GM18499 (cell line): ENCODE results near the gene RPL22.

Experiments
- ATAC-seq: cut with Tn5 transposase; IDR thresholded peaks from one replicate; pipeline ENCODE4 v1.9.1; 2021; ENCODE audit warnings: moderate number of reproducible peaks; ENCODE audit not compliant: insufficient read depth, unreplicated experiment

RPL22 gene

DNA sequence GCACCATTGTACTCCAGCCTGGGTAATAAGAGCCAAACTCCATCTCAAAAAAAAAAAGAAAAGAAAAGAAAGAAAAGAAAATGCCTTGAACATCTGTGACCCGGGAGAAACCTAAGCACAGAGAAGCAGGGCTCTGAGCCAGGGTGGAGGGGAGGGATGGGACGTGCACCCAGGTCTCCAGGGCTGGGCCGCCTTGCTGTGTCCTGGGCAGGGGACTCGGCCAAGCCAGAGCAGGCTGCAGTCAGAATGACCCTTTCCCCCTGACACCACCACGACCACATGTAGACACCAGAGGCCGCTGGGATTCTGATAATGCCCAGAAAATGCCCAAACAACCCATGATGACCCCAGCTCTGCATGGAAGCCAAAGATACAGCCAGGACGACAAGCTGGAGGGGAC is 37.1 kb downstream of the RPL22 start:
- no peak for ATAC-seq

DNA sequence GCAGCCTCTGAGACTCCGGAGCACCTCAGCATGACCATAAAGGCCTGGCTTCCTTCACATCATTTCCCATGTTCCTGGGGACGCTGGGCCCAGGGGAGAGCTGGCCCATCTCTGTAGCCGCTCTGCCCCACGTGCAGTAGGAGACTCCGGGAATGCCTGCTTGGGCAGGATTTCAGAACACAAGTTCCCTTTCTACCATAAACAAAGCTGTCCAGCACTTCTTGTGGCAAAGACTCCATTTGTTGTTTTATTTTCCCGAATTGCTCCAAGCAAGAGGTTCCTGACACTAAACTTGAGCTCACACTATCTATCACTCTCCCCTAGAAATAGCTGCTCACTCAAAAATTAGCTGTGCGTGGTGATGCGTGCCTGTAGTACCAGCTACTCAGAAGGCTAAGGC is 41.2 kb downstream of the RPL22 start:
- no peak for ATAC-seq

DNA sequence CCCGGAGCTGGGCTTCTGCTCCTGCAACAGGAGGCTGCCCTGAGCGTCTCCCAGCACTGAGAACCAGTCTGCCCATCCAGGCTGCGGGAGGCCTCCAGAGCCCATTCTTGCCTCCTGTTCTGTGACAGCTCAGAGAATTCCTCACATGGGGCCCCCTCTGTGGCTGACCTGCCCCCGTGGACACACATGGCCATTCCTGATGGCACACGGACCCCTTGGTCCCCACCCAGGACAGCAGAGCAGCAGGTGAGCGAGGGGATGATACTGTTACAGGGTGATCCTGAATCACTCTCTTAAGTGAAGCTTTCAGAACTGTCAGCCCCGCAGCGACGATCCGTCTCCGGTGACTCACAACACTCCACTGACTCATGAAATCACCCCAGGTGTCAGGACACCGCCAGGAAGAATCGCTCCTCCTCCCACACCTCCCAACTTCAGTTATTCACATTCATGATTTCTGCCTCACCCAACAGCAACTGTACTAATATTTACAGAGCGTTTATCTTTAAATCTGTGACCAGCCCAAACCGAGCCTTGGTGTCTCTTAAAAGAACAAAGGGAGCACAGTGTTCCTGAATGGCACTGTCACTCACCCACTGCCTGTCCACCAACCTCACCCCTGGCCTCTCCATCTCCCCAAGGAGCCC is 41.7 kb downstream of the RPL22 start:
- ATAC-seq: no peak

DNA sequence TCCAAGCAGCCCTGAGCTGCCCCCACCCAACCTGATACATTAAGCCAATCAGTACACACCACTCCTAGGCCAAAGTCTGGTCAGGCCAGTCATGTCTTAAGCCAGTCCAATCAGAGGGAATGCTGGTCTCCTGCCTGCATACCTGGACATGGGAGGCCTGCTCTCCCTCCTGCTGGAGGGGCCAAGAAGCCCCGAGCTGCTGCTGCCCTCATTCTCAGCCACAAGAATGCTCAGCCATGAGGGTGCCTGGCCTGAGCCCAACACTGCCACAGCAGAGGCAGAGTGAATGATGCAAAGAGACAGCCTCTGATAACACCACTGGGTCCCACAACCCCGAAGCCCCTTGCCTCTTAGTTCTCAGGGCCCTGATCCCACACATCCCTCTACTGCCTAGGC is 42.3 kb downstream of the RPL22 start:
- ATAC-seq: no peak

DNA sequence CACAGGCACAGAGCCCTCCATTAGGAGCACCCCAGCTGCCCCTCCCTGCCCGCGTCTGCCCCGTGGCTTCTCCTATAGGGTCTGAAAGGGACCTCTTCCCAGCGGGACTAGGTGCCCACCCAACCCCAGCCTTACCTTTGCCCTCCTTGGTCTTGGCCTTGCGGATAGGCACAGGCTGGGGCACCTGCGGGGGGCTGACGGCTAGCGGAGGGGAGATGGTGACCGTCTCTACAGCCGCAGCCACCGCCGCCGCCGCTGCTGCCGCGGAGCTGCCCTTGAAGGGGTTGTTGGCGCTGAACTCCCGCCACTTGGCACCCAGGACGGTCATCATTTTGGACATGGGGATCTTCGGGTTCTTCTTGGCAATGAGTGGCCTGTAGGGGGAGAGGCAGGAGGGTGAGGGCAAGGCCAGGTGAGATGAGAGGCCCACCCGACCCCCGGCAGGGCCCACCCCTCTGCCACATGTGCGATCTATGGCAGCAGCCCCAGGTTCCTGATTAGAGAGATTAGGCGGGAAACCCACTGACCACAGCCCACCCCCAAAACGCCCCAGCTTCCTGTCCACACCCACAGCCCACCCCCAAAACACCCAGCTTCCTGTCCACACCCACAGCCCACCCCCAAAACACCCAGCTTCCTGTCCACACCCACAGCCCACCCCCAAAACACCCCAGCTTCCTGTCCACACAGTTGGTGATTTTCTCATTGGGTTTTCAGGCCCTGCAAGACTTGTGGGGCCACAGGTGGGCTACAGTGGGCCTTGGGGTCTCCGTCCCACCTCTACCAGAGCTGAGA is 44.7 kb downstream of the RPL22 start:
- ATAC-seq: no peak

DNA sequence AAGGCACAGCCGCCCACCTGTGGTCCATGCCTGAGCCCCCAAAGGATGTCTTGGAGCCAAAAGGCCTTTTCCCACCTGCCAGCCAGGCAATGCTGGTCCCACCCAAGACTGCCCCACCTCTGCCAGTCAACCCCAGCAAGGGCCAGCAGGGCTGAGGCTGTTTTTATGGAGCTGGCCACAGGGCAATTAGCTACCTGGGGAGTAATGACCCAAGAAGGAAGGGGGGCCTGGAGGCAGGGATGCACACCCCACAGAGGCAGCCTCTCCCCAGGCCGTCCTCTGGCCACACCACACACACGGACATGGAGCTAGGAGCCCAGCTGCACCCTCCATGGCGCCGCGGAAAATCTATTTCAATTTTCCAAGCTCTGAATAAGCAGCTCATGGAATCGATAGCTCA is 46.5 kb downstream of the RPL22 start:
- no peak for ATAC-seq

DNA sequence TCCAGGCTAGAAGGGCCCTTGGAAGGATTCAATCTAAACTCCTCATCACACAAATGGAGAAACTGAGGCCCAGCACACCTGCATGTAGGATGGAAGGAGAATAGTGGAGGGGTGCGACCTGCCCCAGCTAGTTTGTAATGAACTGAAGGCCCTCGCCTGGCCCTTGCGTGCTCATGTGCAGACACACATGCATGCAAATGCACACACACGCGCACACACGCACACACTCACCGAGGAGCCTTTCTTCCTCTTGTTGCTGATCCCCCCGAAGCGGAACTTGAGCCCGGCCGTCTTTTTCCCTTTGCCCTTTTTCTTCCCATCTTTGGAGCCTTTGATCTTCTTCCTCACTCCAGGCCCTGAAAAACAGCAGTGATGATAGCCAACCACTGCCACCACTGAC is 47.2 kb downstream of the RPL22 start:
- no peak for ATAC-seq

DNA sequence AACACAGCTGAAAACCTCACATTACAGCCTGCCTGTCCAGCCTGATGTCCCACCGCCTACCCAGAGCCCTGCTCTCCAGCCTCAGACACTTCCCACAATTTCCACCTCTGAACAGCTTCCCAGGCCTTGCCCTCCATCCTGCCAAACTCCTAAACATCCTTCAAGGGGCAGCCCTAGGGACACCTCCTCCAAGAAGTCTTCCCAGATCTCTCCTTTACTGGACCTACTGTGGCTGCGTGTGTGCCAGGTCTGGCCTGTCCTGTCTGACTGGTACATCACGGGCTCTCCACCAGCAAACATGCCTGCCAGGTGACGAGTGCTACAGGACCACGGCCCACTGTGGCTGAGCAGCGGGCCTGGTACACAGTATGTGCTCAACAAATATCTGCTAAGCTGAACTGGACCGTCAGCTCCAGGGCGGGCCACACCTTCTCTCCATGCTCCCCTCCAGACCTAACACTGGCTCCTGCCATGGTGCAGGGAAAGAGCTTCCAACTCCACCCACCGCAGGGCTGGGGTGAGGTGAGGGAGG is 48.0 kb downstream of the RPL22 start:
- no peak for ATAC-seq

DNA sequence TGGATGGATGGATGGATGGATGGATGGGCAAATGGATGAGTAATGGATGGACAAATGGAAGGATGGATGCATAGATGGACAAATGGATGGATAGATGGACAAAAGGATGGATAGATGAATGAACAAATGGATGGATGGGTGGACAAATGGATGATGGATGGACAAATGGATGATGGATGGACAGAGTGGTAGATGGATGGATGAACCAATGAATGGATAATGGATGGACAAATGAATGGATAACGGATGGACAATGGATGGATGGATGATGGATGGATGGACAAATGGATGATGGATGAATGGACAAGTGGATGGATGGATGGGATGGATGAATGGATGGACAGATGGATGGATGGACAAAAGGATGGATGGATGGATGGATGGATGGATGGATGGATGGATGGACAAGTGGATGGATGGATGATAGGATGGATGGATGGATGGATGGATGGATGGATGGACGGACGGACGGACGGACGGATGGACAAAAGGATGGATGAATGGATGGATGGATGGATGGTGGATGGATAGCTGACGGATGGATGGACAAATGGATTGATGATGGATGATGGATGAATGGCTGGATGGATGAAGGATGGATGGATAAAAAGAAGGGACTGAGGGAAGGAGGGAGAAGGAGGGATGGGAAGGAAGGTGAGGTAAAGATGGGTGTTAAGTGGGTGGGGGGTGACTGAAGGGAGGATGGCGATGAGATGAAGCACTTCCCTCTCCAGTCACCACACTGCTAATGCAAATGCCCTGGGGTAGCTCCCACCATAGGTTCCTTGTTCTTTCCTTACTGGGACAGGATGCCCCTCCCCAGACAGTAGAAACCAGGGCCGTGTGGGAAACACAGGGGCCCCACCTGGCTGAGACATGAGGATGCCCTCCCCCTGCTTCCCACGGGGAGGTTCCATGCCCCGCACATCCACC is 49.1 kb downstream of the RPL22 start:
- ATAC-seq: no peak

DNA sequence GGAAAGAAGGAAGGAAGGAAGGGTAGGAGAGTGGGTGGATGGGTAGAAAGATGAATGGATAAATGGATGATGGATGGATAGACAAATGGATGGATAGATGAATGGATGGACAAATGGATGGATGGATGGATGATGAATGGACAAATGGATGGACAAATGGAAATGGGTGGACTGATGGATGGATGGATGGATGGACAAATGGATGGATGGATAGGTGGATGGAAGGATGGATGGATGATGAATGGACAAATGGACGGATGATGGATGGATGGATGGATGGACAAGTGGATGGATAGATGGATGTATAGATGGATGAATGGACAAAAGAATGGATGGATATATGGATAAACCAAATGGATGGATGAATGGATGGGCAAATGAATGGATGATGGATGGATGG is 49.8 kb downstream of the RPL22 start:
- ATAC-seq: no peak

DNA sequence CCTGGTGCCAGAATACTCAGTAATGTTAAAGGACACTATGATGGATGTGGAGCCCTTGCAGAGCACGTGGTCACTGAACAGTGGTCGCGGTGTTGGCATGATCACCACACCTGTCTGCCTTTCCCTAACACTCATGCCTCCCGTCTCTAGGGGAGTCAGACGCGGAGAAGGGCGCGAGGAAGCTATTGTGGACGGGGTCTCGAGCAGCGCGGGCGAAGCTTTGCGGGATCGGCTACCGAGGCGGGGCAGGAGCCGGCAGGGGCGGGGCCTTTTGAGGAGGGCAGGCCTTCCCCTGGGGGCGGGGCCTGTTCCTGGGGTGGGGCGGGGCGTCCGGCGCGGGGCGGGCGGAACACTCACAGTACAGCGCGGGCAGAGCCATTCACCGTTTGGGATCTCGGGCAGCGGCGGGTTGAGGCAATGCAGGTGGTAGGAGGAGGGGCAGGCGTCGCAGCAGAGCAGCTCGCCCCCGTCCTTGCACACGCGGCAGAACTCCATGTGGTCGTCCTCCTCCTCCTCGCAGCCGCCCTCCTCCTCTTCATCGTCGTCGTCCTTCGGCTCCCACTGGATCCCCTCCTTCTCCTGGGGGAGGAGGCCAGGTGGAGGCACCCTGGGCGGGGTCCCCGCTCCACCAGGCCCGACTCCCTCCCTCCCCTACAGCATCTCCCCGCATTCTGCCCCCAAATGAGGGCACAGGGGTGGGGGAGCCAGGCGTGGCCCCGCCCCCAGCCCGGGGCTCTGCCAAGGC is 50.7 kb downstream of the RPL22 start:
- ATAC-seq: no peak

DNA sequence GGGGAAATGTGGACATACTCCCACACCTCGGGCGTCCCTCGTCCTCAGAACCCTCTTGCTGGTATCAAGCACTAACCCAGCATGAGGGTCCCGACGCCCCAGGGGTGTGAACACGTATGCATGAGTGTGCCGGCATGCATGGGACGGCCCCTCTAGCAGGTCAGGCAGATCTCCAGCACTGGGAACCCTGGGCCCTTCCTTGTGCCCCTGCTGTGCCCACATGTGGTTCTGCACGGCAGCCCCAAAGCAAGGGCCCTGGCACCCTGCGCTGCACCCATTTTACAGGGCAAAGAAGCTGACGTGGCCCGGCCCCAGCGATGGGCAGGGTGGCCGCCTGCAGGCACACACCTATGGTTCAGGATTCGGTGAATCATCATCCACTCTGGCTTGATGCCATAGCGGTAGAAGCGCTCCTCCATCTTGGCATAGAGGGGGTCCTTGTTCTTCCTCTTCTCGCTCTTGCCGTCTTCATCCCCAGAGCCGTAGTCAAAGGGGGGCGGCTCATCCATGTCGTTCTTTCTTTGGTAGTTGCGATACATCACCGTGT is 53.5 kb downstream of the RPL22 start:
- ATAC-seq: no peak

DNA sequence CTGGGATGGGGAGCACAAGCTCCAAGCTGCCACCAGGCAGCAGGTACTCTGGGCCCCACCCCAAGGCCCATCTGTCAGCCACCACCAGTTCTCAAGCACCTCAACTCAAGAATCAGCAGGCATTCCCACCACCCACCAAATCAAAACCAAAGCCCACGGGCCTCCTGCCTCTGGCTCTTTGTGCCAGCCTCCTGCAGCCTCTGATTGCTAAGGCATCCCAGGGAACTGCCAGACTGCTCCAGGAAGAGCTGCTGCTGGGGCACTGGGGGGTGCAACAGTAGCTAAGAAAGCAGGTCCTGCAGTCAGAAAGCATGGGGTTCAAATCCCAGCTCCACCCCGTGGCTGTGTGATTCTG is 54.0 kb downstream of the RPL22 start:
- no peak for ATAC-seq

DNA sequence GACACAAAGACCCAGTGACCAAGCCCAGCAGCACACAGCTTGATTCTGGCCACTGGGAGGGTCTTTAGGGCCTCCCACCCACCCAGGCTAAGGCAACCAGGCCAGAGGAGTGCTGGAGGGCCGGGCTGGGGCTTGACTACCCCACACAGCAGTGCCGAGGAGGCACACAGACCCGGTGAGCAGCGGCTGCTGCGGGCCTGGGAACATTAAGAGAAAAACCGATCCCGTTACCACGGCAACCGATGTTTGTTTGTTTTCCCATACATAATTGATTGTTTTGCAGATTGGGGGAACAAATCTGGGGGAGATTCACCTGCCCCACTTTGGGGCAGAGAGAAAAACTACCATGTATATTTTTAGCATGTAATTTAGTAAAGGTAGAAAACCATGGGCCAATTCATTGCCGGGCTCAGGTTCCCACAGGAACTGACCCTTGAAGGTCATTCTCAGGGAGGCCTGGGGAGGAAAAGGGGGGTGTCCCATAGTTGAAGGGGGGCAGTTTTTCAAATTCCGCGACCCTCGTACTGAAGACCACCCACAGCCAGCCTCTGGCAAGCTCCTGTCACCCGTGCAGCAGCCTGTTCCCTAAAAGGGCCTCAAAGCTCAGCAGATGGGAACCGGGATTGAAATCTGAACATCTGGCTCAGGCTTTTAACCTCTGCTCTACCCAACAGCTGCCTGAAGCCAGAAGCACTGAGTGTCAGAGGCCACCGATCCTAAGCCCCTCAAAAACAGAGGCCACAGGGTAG is 54.6 kb downstream of the RPL22 start:
- ATAC-seq: no peak

DNA sequence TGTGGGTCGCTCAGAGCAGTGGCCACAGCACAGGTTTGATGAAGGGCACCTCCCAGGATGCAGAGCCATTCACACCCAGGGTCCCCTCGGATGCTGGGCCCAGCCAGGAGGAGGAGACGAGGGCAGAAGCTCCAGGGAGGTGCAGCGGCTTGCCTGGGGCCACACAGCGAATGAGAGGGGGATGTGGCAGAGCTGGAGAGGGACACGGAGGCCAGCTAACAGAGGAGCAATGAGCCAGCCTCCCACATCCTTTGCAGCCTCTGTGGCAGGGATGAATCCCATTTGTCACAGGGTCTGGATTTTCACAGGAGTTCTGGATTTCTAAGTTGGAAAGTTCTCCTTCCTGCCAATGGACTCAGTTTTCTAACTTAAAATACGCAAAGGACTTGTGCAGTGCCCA is 55.2 kb downstream of the RPL22 start:
- ATAC-seq: no peak

DNA sequence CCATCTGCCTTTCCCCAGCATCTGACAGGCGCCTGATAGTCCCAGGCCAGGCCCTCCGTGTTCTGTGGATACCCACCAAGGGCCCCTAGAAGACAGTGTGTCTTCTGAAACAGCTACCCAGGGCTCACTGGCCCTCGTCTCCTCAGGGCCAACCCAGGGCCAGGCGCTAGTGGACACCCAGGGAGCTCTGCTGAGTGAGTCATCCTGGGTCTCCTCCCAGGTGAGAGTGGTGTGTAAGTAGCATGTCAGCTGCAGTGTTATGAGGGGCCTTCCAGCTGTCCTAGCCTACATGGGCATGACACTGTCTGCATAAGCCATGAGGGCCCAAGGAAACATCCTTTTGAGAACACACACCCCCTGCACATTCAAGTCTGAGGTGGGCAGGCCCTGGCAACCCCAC is 56.0 kb downstream of the RPL22 start:
- no peak for ATAC-seq

DNA sequence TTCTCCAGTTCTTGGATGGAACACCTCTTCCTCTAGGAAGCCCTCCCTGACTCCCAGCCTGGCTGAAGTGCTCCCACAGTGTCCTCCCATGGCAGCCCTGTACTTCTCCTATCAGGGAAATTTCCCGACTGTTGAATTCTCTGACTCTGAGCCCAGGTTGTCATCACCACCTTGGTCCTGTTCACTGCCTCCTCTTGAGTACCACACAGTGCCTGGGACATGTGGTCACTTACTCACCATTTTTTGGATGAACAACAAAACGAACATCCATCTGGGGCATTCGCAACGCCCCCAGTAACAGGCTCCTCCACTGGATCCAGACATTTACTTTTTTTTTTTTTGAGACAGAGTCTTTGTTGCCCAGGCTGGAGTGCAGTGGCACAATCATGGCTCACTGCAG is 56.7 kb downstream of the RPL22 start:
- no peak for ATAC-seq

DNA sequence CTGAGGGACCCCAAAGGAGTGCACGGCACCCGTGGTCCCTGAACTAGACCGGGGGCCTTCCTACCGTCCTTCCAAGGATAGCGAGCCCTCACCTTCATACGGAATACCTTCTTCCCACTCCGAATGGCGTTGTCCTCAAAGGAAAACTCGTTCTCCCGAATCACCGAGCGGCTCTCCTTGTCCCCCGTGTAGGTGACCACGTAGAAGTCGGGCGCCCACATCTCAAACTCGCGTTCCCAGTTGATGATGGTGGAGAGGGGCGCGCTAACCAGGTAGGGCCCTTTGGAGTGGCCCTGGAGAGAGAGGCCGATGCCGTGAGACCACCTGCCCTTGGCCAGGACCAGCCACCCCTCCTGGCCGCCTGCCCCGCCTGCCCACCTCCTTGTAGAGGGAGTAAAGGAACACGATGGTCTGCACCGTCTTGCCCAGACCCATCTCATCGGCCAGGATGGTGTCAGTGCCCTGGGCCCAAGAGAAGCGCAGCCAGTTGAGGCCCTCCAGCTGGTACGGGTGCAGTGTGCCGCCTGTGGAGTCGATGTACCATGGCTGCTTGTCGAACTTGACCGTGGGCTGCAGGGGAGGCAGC is 57.3 kb downstream of the RPL22 start:
- no peak for ATAC-seq

DNA sequence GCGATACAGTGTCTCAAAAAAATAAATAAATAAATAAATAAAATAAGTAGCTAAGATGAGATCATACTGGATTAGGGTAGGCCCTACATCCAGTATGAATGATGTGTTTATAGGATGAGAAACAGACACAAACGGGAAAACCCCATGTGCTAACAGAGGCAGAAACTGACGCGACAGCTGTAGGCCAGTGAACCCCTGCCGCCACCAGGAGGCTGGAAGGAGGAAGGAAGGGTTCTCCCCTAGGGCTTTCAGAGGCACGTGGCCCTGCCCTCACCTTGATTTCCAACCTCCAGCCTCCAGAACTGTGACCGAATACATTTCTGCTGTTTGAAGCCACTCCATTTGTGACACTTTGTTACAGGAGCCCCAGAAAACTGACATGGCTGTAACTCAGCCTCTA is 57.8 kb downstream of the RPL22 start:
- ATAC-seq: no peak
